ENCODE measurements around the gene MAN2A1. TPM values are rescaled to one million over a fixed set of nuclear protein-coding genes. Genes with fewer than 3 reads are reported as not detected.

The MAN2A1 gene
- total RNA-seq, 1 experiment from 2014 or later, result 128 TPM

DNA sequence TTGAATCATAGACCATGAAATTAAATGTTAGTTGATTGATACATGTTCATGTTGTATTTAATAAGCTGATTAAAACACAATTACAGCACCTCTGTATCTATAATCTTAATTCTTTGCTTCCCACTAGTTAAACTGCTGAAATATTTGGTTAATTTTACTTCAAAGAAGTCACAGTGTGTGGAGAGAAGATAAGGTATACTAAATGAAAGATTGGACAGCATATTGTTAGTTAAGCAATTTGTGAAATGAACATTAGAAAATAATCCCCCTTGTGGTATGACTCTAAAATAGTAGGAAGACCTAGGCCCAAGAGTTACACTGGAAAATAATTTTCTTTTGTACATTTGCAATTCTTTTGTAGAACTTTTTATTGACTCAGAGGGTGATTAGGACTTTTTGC lies 30.3 kb downstream of the MAN2A1 start:
- peaks cover 49% of the 10 kb centered on the region for H3K36me3 ChIP-seq (ENCODE audit: insufficient read depth, low read length, poor library complexity, severe bottlenecking)
- intact Hi-C loops (cut with micrococcal nuclease; ENCODE audit: unreplicated experiment), result no loop called here
- BruUV-seq (replicated peaks), result no TSS peak
- ChIA-PET POLR2A (ENCODE audit: low non-redundant PET) (no interaction called here), CTCF (no interaction called here)
- no peak for DNase-seq (ENCODE audit: low spot score)
- no peaks in the 10 kb centered on the region for H3K27me3 ChIP-seq (replicated peaks; ENCODE audit: insufficient read depth, low read depth, low read length, poor library complexity)
- TF ChIP-seq, protein P1, sequence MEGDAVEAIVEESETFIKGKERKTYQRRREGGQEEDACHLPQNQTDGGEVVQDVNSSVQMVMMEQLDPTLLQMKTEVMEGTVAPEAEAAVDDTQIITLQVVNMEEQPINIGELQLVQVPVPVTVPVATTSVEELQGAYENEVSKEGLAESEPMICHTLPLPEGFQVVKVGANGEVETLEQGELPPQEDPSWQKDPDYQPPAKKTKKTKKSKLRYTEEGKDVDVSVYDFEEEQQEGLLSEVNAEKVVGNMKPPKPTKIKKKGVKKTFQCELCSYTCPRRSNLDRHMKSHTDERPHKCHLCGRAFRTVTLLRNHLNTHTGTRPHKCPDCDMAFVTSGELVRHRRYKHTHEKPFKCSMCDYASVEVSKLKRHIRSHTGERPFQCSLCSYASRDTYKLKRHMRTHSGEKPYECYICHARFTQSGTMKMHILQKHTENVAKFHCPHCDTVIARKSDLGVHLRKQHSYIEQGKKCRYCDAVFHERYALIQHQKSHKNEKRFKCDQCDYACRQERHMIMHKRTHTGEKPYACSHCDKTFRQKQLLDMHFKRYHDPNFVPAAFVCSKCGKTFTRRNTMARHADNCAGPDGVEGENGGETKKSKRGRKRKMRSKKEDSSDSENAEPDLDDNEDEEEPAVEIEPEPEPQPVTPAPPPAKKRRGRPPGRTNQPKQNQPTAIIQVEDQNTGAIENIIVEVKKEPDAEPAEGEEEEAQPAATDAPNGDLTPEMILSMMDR (conservative IDR thresholded peaks at IDR 0.05; ENCODE audit: low read depth, low read length), result no peak; the same call in 1 of the 2 replicates
- TF ChIP-seq EZH2 (IDR thresholded peaks at IDR 0.05; ENCODE audit: borderline replicate concordance, low read depth, low read length, poor library complexity, severe bottlenecking), result no peak
- no peak overlapping the region for H3K27ac ChIP-seq (ENCODE audit: low read depth, low read length, poor library complexity, severe bottlenecking)
- no peaks in the 10 kb centered on the region for H3K9me3 ChIP-seq (ENCODE audit: low read depth, low read length, poor library complexity, severe bottlenecking)
- no peak overlapping the region for H3K4me3 ChIP-seq (ENCODE audit: low read depth, low read length, poor library complexity, severe bottlenecking)
- H3K4me1 ChIP-seq (ENCODE audit: insufficient read depth, low read length, poor library complexity, severe bottlenecking), result peaks cover 38% of the 10 kb centered on the region

DNA sequence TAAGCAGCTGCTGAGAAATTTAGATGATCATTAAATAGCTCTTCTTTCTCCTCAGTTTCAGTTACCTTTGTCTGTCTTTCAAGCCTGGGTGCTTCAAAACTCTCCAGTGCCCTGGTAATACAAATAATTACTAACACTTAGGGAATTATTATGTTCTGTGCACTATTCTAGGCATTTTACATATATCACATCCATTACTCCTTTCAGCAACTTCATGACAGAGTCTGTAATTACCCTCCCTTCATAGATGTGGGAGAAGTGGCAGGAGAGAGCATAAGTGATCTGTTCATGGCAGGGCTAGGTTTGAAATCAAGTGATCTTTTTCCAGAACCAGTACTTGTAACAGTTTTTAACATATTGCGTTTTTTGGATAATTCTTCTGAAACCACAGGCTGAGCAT lies 32.0 kb downstream of the MAN2A1 start:
- ChIA-PET CTCF (no interaction called here), POLR2A (ENCODE audit: low non-redundant PET) (no interaction called here)
- BruUV-seq (replicated peaks), result no TSS peak
- no peak overlapping the region for H3K4me3 ChIP-seq (ENCODE audit: low read depth, low read length, poor library complexity, severe bottlenecking)
- no peaks in the 10 kb centered on the region for H3K9me3 ChIP-seq (ENCODE audit: low read depth, low read length, poor library complexity, severe bottlenecking)
- no peaks in the 10 kb centered on the region for H3K27me3 ChIP-seq (replicated peaks; ENCODE audit: insufficient read depth, low read depth, low read length, poor library complexity)
- TF ChIP-seq, protein P1 (conservative IDR thresholded peaks at IDR 0.05; ENCODE audit: low read depth, low read length), result no peak
- TF ChIP-seq EZH2 (IDR thresholded peaks at IDR 0.05; ENCODE audit: borderline replicate concordance, low read depth, low read length, poor library complexity, severe bottlenecking), result no peak
- intact Hi-C loops (cut with micrococcal nuclease; ENCODE audit: unreplicated experiment), result no loop called here
- H3K4me1 ChIP-seq (ENCODE audit: insufficient read depth, low read length, poor library complexity, severe bottlenecking), result peaks cover 29% of the 10 kb centered on the region
- H3K27ac ChIP-seq (ENCODE audit: low read depth, low read length, poor library complexity, severe bottlenecking), result no peak overlapping the region
- H3K36me3 ChIP-seq (ENCODE audit: insufficient read depth, low read length, poor library complexity, severe bottlenecking), result peaks cover 34% of the 10 kb centered on the region
- no peak for DNase-seq (ENCODE audit: low spot score)

DNA sequence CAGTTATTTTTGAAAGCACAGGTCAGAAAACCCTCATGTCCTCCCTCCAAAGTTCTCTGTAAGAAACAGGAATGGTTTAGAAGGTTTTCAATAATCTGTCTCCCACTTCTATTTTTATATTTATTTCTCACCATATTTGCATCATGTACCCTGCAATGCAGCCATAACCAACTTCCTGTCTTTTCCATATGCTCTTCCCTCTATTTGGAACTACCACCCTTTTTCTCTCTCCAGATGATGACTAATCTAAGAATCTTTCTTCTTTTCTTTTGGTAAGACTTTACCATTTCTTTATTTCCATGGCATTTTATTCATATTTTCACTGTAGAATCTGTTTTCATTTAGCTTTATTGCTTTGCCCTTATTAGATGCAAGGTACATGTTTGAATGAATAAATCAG lies 33.9 kb downstream of the MAN2A1 start:
- peaks cover 27% of the 10 kb centered on the region for H3K36me3 ChIP-seq (ENCODE audit: insufficient read depth, low read length, poor library complexity, severe bottlenecking)
- H3K9me3 ChIP-seq (ENCODE audit: low read depth, low read length, poor library complexity, severe bottlenecking), result no peaks in the 10 kb centered on the region
- no peak overlapping the region for H3K27ac ChIP-seq (ENCODE audit: low read depth, low read length, poor library complexity, severe bottlenecking)
- no peaks in the 10 kb centered on the region for H3K27me3 ChIP-seq (replicated peaks; ENCODE audit: insufficient read depth, low read depth, low read length, poor library complexity)
- intact Hi-C loops (cut with micrococcal nuclease; ENCODE audit: unreplicated experiment), result no loop called here
- POLR2A ChIA-PET (ENCODE audit: low non-redundant PET), result interaction anchor here (0.6 kb wide), 1 partner anchor 674 kb away, joined by 3 read pairs; no protein-coding TSS in a partner anchor
- CTCF ChIA-PET, result no interaction called here
- BruUV-seq (replicated peaks), result no TSS peak
- TF ChIP-seq EZH2 (IDR thresholded peaks at IDR 0.05; ENCODE audit: borderline replicate concordance, low read depth, low read length, poor library complexity, severe bottlenecking), result no peak
- TF ChIP-seq, protein P1 (conservative IDR thresholded peaks at IDR 0.05; ENCODE audit: low read depth, low read length), result no peak
- H3K4me3 ChIP-seq (ENCODE audit: low read depth, low read length, poor library complexity, severe bottlenecking), result no peak overlapping the region
- peaks cover 18% of the 10 kb centered on the region for H3K4me1 ChIP-seq (ENCODE audit: insufficient read depth, low read length, poor library complexity, severe bottlenecking)
- DNase-seq (ENCODE audit: low spot score), result no peak
